DOHH2 (cell line): Measurements from ENCODE around the gene PLEKHG2.

ENCODE experiments used
- EZH2phosphoT487 ChIP-seq: fragments of 200-600 bp; sonication (generic); IDR thresholded peaks from 2 replicates; pipeline ENCODE4 v1.6.1; 2017; ENCODE audit warnings: borderline replicate concordance, mild to moderate bottlenecking, antibody characterized with exemption, low read length, moderate library complexity, mixed read lengths
- TF ChIP-seq, protein P1 (sequence below): fragments of 200-600 bp; sonication (generic); IDR thresholded peaks from one replicate; pipeline ENCODE4 v1.5.1; 2014; ENCODE audit warnings: antibody characterized with exemption, mild to moderate bottlenecking, low read depth, low read length; ENCODE audit not compliant: poor library complexity, severe bottlenecking

DNA sequence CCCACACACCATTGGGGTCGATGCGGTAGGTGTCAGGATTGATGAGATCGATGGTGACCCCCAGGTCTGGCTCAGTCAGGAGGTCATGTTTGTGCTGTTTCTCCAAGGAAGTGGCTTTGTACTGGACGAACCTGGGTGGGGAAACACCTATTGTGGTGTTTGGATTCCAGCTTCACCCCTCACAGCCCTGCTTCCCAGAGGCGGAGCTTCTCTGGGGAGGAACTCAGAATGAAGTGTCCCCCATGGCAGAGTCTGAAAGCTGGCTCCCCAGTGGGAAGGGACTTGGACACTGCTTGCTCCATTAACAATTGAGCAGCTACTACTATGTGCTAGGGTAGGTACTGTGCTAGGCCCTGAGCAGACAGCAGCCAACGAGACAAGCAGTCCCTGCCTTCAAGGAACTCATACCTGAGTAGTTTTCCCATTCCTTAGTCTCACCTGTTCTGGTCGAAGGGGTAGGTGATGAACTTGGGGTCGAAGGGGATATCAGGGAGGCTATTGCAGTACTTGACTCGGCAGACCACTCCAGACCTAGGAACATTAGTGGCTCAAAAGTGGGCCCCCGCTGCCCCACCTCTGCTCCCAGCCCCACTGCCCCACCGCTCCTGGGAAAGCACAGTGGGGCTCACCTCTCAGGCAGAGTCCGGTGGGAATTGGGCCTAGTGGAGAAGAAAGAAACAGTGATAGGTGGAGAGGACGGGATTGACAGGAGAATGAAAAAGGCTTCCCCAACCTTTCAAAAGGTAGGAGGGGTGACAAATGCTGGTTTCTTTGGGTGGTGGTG is 22.6 kb upstream of the PLEKHG2 start:
- TF ChIP-seq, protein P1, sequence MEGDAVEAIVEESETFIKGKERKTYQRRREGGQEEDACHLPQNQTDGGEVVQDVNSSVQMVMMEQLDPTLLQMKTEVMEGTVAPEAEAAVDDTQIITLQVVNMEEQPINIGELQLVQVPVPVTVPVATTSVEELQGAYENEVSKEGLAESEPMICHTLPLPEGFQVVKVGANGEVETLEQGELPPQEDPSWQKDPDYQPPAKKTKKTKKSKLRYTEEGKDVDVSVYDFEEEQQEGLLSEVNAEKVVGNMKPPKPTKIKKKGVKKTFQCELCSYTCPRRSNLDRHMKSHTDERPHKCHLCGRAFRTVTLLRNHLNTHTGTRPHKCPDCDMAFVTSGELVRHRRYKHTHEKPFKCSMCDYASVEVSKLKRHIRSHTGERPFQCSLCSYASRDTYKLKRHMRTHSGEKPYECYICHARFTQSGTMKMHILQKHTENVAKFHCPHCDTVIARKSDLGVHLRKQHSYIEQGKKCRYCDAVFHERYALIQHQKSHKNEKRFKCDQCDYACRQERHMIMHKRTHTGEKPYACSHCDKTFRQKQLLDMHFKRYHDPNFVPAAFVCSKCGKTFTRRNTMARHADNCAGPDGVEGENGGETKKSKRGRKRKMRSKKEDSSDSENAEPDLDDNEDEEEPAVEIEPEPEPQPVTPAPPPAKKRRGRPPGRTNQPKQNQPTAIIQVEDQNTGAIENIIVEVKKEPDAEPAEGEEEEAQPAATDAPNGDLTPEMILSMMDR: no peak
- TF ChIP-seq EZH2phosphoT487: no peak
